Frontal cortex (tissue), 4 donors: ENCODE data around the gene CEP78. TPM values are rescaled to one million over a fixed set of nuclear protein-coding genes. Genes with fewer than 3 reads are reported as not detected.
"Not testable (repeated sequence)": the region's sequence is repeated elsewhere in the genome, so short reads cannot be mapped to it uniquely, and the experiment has no call there.

ENCODE experiments used
- DNase-seq, 2 donors: peaks; one replicate each; pipeline ENCODE4 v3.0.0; 2012; ENCODE audit warnings: low spot score in 2 of 2
- FAIRE-seq: peaks from 2 replicates; lab custom pipeline; 2012; peaks lifted over from hg19 to GRCh38; lab: Jason Lieb, UNC
- total RNA-seq: library from RNA; depleted of rRNA; stranded (reverse); fragments of >200 nt; gene quantifications from one replicate; pipeline ENCODE4 v1.2.3, GENCODE V29; 2014
- donor health status: control.
- donor health status: control.
- donor health status: control.

CEP78 gene
- total RNA-seq, 1 donor from 2014 or later, result 42.0 TPM

- DNase-seq (no peak), FAIRE-seq (no peak)
Measured at GRCh38 chr9:78278177-78278777, 42.4 kb downstream of the CEP78 start.

- FAIRE-seq, result no peak
Measured at GRCh38 chr9:78278801-78279200, 42.9 kb downstream of the CEP78 start.

GRCh38 chr9:78280982-78281668 is 45.2 kb downstream of the CEP78 start:
- no peak for FAIRE-seq
- DNase-seq, result peak in 1 of 2 donors; percentile 20

More at GRCh38 chr9:78278801-78279200, 42.9 kb downstream of the CEP78 start:
- no peak for DNase-seq

DNA sequence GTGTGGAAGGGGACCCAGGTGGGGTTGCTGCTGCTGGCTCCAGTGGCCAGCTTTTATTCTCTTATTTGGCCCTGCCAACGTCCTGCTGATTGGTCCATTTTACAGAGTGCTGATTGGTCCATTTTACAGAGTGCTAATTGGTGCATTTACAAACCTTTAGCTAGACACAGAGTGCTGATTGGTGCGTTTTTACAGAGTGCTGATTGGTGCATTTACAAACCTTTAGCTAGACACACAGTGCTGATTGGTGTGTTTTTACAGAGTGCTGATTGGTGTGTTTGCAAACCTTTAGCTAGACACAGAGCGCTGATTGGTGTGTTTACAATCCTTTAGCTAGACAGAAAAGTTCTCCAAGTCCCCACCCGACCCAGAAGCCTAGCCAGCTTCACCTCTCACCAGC is 48.3 kb downstream of the CEP78 start:
- DNase-seq, FAIRE-seq: not testable (repeated sequence)

- no peak for DNase-seq
- no peak for FAIRE-seq
Measured at GRCh38 chr9:78286125-78286524, 50.2 kb downstream of the CEP78 start.

GRCh38 chr9:78286946-78287388 is 51.1 kb downstream of the CEP78 start:
- DNase-seq (no peak), FAIRE-seq (no peak)

GRCh38 chr9:78288214-78288892 is 52.5 kb downstream of the CEP78 start:
- no peak for FAIRE-seq
- no peak for DNase-seq

DNA sequence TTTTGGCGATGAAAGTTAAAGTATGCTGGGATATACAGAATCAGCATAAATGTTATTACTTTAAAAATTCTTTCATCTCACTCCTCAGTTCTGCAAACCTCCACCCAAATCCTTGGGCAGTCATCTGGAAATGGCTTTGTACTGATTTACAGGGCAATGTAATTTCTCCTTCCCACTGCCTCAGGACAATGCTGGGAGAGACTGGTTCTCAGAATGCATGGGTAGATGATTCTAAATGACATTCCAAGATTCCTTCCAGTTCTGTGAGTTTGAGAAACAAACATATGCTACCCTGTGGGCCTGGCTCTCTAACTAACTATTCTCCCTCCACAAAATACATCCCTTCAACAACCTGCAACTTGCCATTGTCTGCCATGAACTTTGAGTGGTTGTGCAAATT is 53.6 kb downstream of the CEP78 start:
- FAIRE-seq (no peak), DNase-seq (no peak)

DNA sequence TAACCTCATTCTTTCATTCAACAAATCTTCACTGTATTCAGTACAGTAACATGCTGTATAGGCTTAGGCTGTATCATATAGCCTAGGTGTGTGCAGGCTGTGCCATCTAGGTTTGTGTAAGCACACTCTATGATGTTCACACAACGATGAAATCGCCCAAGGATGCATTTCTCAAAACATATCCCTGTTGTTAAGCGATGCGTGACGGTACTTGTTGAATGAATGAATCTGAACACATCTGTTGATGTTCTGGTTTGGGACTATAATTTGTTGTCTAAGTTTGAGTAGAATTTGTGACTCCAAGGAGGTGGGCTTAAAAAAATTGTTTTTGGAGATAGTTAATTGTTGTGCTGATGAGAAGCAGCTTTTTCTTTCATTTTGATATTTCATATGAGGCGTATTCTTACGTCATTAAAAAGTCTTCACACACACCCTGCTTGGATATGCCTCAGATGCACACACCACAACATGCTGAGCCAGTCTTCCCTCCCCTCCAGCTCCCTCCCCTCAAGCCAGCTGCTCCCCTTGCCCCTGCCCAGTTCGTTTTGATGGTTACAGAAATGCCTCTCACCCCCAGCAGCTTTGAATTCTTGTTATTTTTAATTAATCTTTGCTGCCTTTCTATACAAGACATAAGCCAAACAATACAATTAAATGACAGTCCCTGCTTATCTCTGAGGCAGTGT is 55.5 kb downstream of the CEP78 start:
- FAIRE-seq (no peak), DNase-seq (no peak)

GRCh38 chr9:78292026-78292425 is 56.2 kb downstream of the CEP78 start:
- no peak for DNase-seq

GRCh38 chr9:78292716-78293497 is 57.0 kb downstream of the CEP78 start:
- no peak for FAIRE-seq
- no peak for DNase-seq

More at GRCh38 chr9:78292026-78292425, 56.2 kb downstream of the CEP78 start:
- no peak for FAIRE-seq

GRCh38 chr9:78294290-78295176 is 58.7 kb downstream of the CEP78 start:
- DNase-seq (no peak), FAIRE-seq (no peak)

- DNase-seq (no peak), FAIRE-seq (no peak)
Measured at GRCh38 chr9:78295177-78295575, 59.3 kb downstream of the CEP78 start.

DNA sequence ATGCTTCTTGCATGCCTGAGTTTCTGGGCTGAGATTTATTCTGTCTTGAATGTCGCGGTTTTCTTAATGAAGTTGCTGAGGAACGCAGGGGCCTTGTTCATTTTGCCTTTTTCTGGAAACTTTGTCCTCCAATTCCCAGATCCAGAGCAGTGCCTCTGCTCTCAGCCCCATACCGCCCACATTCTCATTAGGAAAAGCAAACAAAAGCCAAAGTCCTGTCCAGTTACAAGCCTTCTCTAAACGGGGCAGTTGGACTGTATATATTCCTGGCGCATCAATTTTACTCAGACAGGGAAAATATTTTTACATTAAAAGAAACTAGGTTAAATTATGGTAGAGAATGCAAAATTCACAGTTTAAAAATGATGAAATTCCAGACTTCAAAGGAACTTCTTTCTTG is 59.9 kb downstream of the CEP78 start:
- DNase-seq (no peak), FAIRE-seq (no peak)

DNA sequence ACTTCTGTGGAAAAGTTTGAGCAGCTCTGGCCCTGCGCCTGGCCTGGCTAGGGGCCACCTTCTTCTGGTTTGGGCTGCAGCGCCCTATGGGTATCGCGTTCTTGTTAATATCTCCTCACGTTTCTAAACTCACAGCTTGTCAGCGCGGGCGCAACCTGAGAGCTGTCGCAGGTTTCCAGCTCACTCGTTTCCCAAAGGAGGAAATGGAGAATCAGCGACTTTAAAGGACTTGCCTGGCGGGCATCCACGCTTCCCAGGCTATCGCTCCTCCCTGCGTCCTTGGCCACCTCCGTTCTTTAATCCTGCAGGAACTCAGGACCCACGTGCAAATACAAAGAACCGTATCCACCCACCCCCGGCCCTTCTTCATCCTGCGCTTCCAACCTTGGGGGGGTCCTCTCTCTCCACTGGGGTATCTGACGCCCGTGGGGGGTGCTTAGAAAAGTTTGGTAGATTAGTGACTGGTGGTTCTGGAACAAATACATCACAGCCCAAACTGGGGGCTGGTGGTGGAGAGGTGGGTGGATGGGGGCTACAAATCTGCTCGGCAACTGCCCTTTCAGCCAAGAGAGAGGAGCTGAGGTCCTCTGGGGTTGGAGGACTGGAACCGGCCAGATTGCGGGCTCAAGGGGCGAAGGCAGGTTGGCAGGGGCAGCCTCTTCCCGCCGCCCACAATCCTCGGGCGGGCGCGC is 60.5 kb downstream of the CEP78 start:
- DNase-seq, result peak in 1 of 2 donors; percentile 42
- no peak for FAIRE-seq

- FAIRE-seq (no peak), DNase-seq (peak; percentile 91 to 93)
Measured at GRCh38 chr9:78296893-78297671, 61.2 kb downstream of the CEP78 start, which contains the start of gene PSAT1. PSAT1 (plus strand) TSS chr9:78297125; CDS start chr9:78297211, 86 bp downstream.

GRCh38 chr9:78297672-78297961 is 61.7 kb downstream of the CEP78 start:
- no peak for FAIRE-seq

More at GRCh38 chr9:78297672-78297961, 61.7 kb downstream of the CEP78 start:
- no peak for DNase-seq
